C4-2B (cell line): Measurements from ENCODE around the gene EXOC1.

ENCODE experiments used
- H3K27ac ChIP-seq: fragments of 450-650 bp; 2 replicates; pipeline ENCODE4 v1.5.1; 2017
- ZFX ChIP-seq: fragments of 450-650 bp; IDR thresholded peaks from 2 replicates; pipeline ENCODE4 v1.6.1; 2017
- TF ChIP-seq, protein P1 (sequence below): fragments of 450-650 bp; conservative IDR thresholded peaks from 2 replicates; pipeline ENCODE4 v1.5.1; 2017; ENCODE audit warnings: mild to moderate bottlenecking

EXOC1 gene

GRCh38 chr4:55884851-55885219 is 31.4 kb downstream of the EXOC1 start:
- H3K27ac ChIP-seq: no peak overlapping the region
- TF ChIP-seq ZFX: no peak
- TF ChIP-seq, protein P1, sequence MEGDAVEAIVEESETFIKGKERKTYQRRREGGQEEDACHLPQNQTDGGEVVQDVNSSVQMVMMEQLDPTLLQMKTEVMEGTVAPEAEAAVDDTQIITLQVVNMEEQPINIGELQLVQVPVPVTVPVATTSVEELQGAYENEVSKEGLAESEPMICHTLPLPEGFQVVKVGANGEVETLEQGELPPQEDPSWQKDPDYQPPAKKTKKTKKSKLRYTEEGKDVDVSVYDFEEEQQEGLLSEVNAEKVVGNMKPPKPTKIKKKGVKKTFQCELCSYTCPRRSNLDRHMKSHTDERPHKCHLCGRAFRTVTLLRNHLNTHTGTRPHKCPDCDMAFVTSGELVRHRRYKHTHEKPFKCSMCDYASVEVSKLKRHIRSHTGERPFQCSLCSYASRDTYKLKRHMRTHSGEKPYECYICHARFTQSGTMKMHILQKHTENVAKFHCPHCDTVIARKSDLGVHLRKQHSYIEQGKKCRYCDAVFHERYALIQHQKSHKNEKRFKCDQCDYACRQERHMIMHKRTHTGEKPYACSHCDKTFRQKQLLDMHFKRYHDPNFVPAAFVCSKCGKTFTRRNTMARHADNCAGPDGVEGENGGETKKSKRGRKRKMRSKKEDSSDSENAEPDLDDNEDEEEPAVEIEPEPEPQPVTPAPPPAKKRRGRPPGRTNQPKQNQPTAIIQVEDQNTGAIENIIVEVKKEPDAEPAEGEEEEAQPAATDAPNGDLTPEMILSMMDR: no peak

GRCh38 chr4:55887594-55887993 is 34.1 kb downstream of the EXOC1 start:
- no peak overlapping the region for H3K27ac ChIP-seq
- no peak for TF ChIP-seq ZFX
- TF ChIP-seq, protein P1: no peak

DNA sequence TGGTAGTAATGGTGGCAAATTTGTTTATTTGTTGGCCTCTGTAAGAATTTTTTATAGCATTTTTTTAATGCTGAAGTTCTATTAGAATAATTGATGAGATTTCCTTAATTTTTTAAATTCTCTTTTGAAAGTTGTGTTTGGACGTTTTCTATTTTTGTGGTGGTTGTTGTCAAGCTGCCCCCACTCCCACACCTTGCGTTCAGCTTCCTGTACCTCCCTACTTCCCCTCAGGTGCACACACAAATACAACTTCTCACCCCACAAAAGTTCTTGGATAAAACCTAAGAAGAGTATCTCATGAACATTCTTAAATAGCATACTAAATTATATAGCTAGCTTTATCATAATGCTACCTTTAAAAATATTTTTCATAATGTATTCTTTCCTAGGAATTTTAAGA is 38.7 kb downstream of the EXOC1 start:
- H3K27ac ChIP-seq: no peak overlapping the region
- TF ChIP-seq, protein P1: no peak
- TF ChIP-seq ZFX: no peak

DNA sequence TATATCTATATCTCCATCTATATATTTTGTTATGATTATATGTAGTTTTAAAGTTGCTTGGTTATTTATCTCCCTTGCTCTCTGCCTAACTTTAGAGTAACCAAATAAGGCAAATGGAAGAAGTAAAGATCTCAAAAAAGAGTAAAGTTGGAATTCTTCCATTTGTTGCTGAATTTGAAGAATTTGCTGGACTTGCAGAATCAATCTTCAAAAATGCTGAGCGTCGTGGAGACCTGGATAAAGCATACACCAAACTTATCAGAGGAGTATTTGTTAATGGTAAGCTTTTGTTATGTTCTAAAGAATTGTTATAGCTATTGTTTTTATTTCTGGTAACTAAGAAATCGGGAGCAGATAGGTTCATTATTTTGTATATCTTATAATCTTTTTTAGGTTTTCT is 43.2 kb downstream of the EXOC1 start:
- no peak overlapping the region for H3K27ac ChIP-seq
- TF ChIP-seq, protein P1: no peak
- TF ChIP-seq ZFX: no peak

DNA sequence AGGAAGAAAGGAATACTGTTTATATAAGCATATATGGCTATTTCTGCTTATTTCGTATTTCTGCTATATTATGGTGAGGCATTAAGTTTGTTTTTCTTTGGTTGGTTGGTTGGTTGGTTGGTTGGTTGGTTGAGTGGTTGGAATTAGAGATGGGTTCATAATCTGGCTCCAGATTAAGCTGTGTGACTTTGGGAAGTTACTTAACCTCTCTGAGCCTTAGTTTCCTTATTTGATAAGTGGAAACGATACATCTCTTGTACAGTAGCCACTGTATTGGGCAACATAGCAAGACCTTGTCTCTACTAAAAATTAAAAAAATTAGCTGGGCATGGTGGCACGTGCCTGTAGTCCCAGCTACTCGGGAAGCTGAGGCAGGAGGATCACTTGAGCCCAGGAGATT is 49.2 kb downstream of the EXOC1 start:
- no peak overlapping the region for H3K27ac ChIP-seq
- TF ChIP-seq, protein P1: no peak
- TF ChIP-seq ZFX: no peak

DNA sequence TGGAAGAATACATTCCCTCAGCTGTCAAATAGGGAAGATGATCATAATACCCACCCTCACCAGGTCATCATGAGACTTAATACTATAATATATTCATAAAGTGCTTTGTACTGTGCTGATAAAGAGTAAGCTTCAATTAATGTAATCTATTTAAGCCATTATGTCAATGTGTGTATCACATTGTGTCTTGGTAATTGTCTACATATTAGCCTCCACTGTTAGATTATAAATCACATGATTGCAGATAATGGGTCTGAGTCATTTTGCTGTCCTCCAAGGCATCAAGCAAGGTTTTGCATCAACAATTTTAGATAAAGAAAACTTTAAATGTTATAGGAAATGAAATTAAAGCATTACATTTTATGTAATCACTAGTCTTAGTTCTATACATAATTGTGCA is 50.1 kb downstream of the EXOC1 start:
- H3K27ac ChIP-seq: no peak overlapping the region
- TF ChIP-seq ZFX: no peak
- TF ChIP-seq, protein P1: no peak

- TF ChIP-seq ZFX: no peak
- TF ChIP-seq, protein P1: no peak
Observed at GRCh38 chr4:55904576-55904975, 51.1 kb downstream of the EXOC1 start.

More at GRCh38 chr4:55904576-55904975, 51.1 kb downstream of the EXOC1 start:
- no peak overlapping the region for H3K27ac ChIP-seq
